ENCODE measurements around the gene TGFBR2.

Gene TGFBR2

GRCh38 chr3:30682434-30683155 is 76.2 kb downstream of the TGFBR2 start:
- H3K4me1 Mint-ChIP-seq (ENCODE audit: low read depth), result peaks cover 77% of the 10 kb centered on the region
- peaks cover 3% of the 10 kb centered on the region for H3K9me3 Mint-ChIP-seq
- no peak overlapping the region for H3K4me3 Mint-ChIP-seq
- H3K27me3 Mint-ChIP-seq (ENCODE audit: low read depth), result no peaks in the 10 kb centered on the region
- peaks cover 59% of the 10 kb centered on the region for H3K36me3 Mint-ChIP-seq (ENCODE audit: low read depth)
- H3K27ac Mint-ChIP-seq, result peak overlapping the region; percentile 58

- peaks cover 80% of the 10 kb centered on the region for H3K4me1 Mint-ChIP-seq (ENCODE audit: low read depth)
- peak overlapping the region; percentile 42 for H3K4me3 Mint-ChIP-seq
- no peaks in the 10 kb centered on the region for H3K9me3 Mint-ChIP-seq
- H3K27me3 Mint-ChIP-seq (ENCODE audit: low read depth), result no peaks in the 10 kb centered on the region
- peaks cover 60% of the 10 kb centered on the region for H3K36me3 Mint-ChIP-seq (ENCODE audit: low read depth)
- H3K27ac Mint-ChIP-seq, result peak overlapping the region; percentile 58
Observed at GRCh38 chr3:30683769-30684168, 77.4 kb downstream of the TGFBR2 start.

GRCh38 chr3:30684356-30684755 is 78.0 kb downstream of the TGFBR2 start:
- Mint-ChIP-seq H3K27me3 (ENCODE audit: low read depth) (no peaks in the 10 kb centered on the region), H3K4me1 (ENCODE audit: low read depth) (peaks cover 80% of the 10 kb centered on the region), H3K4me3 (no peak overlapping the region), H3K36me3 (ENCODE audit: low read depth) (peaks cover 60% of the 10 kb centered on the region), H3K9me3 (no peaks in the 10 kb centered on the region), H3K27ac (no peak overlapping the region)

- peaks cover 77% of the 10 kb centered on the region for H3K4me1 Mint-ChIP-seq (ENCODE audit: low read depth)
- no peaks in the 10 kb centered on the region for H3K27me3 Mint-ChIP-seq (ENCODE audit: low read depth)
- H3K4me3 Mint-ChIP-seq, result no peak overlapping the region
- H3K9me3 Mint-ChIP-seq, result no peaks in the 10 kb centered on the region
- H3K27ac Mint-ChIP-seq, result peak overlapping the region; percentile 76
- peaks cover 62% of the 10 kb centered on the region for H3K36me3 Mint-ChIP-seq (ENCODE audit: low read depth)
Observed at GRCh38 chr3:30685267-30685667, 78.9 kb downstream of the TGFBR2 start.

GRCh38 chr3:30686176-30686575 is 79.8 kb downstream of the TGFBR2 start:
- Mint-ChIP-seq H3K4me3 (no peak overlapping the region), H3K9me3 (no peaks in the 10 kb centered on the region), H3K4me1 (ENCODE audit: low read depth) (peaks cover 77% of the 10 kb centered on the region), H3K27me3 (ENCODE audit: low read depth) (no peaks in the 10 kb centered on the region), H3K36me3 (ENCODE audit: low read depth) (peaks cover 63% of the 10 kb centered on the region), H3K27ac (peak overlapping the region; percentile 18)

GRCh38 chr3:30686799-30687198 is 80.4 kb downstream of the TGFBR2 start:
- Mint-ChIP-seq H3K4me3 (no peak overlapping the region), H3K27me3 (ENCODE audit: low read depth) (no peaks in the 10 kb centered on the region), H3K27ac (no peak overlapping the region), H3K4me1 (ENCODE audit: low read depth) (peaks cover 71% of the 10 kb centered on the region), H3K36me3 (ENCODE audit: low read depth) (peaks cover 58% of the 10 kb centered on the region), H3K9me3 (no peaks in the 10 kb centered on the region)

- Mint-ChIP-seq H3K4me1 (ENCODE audit: low read depth) (peaks cover 66% of the 10 kb centered on the region), H3K27ac (peak overlapping the region; percentile 22), H3K36me3 (ENCODE audit: low read depth) (peaks cover 58% of the 10 kb centered on the region), H3K4me3 (no peak overlapping the region), H3K27me3 (ENCODE audit: low read depth) (no peaks in the 10 kb centered on the region), H3K9me3 (no peaks in the 10 kb centered on the region)
Observed at GRCh38 chr3:30687930-30688570, 81.6 kb downstream of the TGFBR2 start.

GRCh38 chr3:30688776-30689641 is 82.6 kb downstream of the TGFBR2 start:
- peak overlapping the region; percentile 88 for H3K27ac Mint-ChIP-seq
- peak overlapping the region; percentile 74 for H3K4me3 Mint-ChIP-seq
- H3K4me1 Mint-ChIP-seq (ENCODE audit: low read depth), result peaks cover 66% of the 10 kb centered on the region
- H3K9me3 Mint-ChIP-seq, result no peaks in the 10 kb centered on the region
- H3K27me3 Mint-ChIP-seq (ENCODE audit: low read depth), result no peaks in the 10 kb centered on the region
- H3K36me3 Mint-ChIP-seq (ENCODE audit: low read depth), result peaks cover 62% of the 10 kb centered on the region

- H3K27me3 Mint-ChIP-seq (ENCODE audit: low read depth), result no peaks in the 10 kb centered on the region
- no peak overlapping the region for H3K4me3 Mint-ChIP-seq
- H3K9me3 Mint-ChIP-seq, result no peaks in the 10 kb centered on the region
- H3K4me1 Mint-ChIP-seq (ENCODE audit: low read depth), result peaks cover 60% of the 10 kb centered on the region
- no peak overlapping the region for H3K27ac Mint-ChIP-seq
- peaks cover 64% of the 10 kb centered on the region for H3K36me3 Mint-ChIP-seq (ENCODE audit: low read depth)
Observed at GRCh38 chr3:30690199-30690598, 83.8 kb downstream of the TGFBR2 start.

- Mint-ChIP-seq H3K36me3 (ENCODE audit: low read depth) (peaks cover 65% of the 10 kb centered on the region), H3K27me3 (ENCODE audit: low read depth) (no peaks in the 10 kb centered on the region), H3K27ac (no peak overlapping the region)
Observed at GRCh38 chr3:30691249-30691880, 85.0 kb downstream of the TGFBR2 start.

GRCh38 chr3:30691944-30692343 is 85.5 kb downstream of the TGFBR2 start:
- peaks cover 63% of the 10 kb centered on the region for H3K36me3 Mint-ChIP-seq (ENCODE audit: low read depth)
- H3K27me3 Mint-ChIP-seq (ENCODE audit: low read depth), result no peaks in the 10 kb centered on the region
- no peak overlapping the region for H3K4me3 Mint-ChIP-seq
- peaks cover 51% of the 10 kb centered on the region for H3K4me1 Mint-ChIP-seq (ENCODE audit: low read depth)
- no peak overlapping the region for H3K27ac Mint-ChIP-seq
- H3K9me3 Mint-ChIP-seq, result no peaks in the 10 kb centered on the region

More at GRCh38 chr3:30691249-30691880, 85.0 kb downstream of the TGFBR2 start:
- Mint-ChIP-seq H3K9me3 (no peaks in the 10 kb centered on the region), H3K4me3 (no peak overlapping the region), H3K4me1 (ENCODE audit: low read depth) (peaks cover 55% of the 10 kb centered on the region)

GRCh38 chr3:30692498-30693130 is 86.2 kb downstream of the TGFBR2 start:
- Mint-ChIP-seq H3K36me3 (ENCODE audit: low read depth) (peaks cover 62% of the 10 kb centered on the region), H3K27ac (peak overlapping the region; percentile 42), H3K4me3 (no peak overlapping the region), H3K9me3 (no peaks in the 10 kb centered on the region), H3K27me3 (ENCODE audit: low read depth) (no peaks in the 10 kb centered on the region), H3K4me1 (ENCODE audit: low read depth) (peaks cover 45% of the 10 kb centered on the region)

- H3K36me3 Mint-ChIP-seq (ENCODE audit: low read depth), result peaks cover 61% of the 10 kb centered on the region
- peaks cover 39% of the 10 kb centered on the region for H3K4me1 Mint-ChIP-seq (ENCODE audit: low read depth)
- H3K27me3 Mint-ChIP-seq (ENCODE audit: low read depth), result no peaks in the 10 kb centered on the region
- no peaks in the 10 kb centered on the region for H3K9me3 Mint-ChIP-seq
- H3K4me3 Mint-ChIP-seq, result no peak overlapping the region
- no peak overlapping the region for H3K27ac Mint-ChIP-seq
Observed at GRCh38 chr3:30693470-30694120, 87.2 kb downstream of the TGFBR2 start.

All from T-helper 1 cell treated with Interleukin-12 subunit alpha and Interleukin-12 subunit beta and Interleukin-4 antibody, amounts not matched to agents 30 μg/mL and 1 μg/mL, for 36 hours (primary cell).